Endothelial cell of umbilical vein (primary cell): Measurements from ENCODE around the gene SHISA7. TPM values are rescaled to one million over a fixed set of nuclear protein-coding genes. Genes with fewer than 3 reads are reported as not detected.

ENCODE experiments used
- BruUV-seq: library from RNA; stranded (reverse); fragments of 400-500 nt; replicated peaks from 2 replicates; lab custom pipeline; 2021; lab: Mats Ljungman, UMichigan
- CTCF ChIA-PET: fragments of 300-600, 350-600 bp; sonication (Branson Sonifier 250); formaldehyde crosslinking; loops from one replicate; lab custom pipeline; 2021; ENCODE audit warnings: antibody characterized with exemption, inconsistent platforms; lab: Charles Lee
- POLR2A ChIA-PET: fragments of 300-600, 350-600 bp; sonication (Branson Sonifier 250); formaldehyde crosslinking; loops from one replicate; lab custom pipeline; 2021; ENCODE audit warnings: antibody characterized with exemption, inconsistent platforms; lab: Charles Lee
- DNase-seq: peaks from one replicate; pipeline ENCODE4 v3.0.0-alpha.2; 2011; ENCODE audit warnings: low read depth, low spot score
- FAIRE-seq: peaks from 2 replicates; lab custom pipeline; 2011; peaks lifted over from hg19 to GRCh38; lab: Jason Lieb, UNC
- H2AFZ ChIP-seq: 2 replicates; pipeline ENCODE4 v1.6.0; 2012; ENCODE audit warnings: low read depth, low read length, control low read depth, inconsistent platforms
- H3K27ac ChIP-seq: 2 replicates; pipeline ENCODE4 v1.5.1; 2011; ENCODE audit warnings: low read depth, mild to moderate bottlenecking, control low read depth, low read length, moderate library complexity; ENCODE audit not compliant: insufficient read depth
- H3K27me3 ChIP-seq, 2 experiments: 2 replicates each; pipeline versions ENCODE4 v1.6.0 to v1.6.1; 2011; ENCODE audit warnings: low read length in 2 of 2, mixed read lengths in 1 of 2; ENCODE audit not compliant: control insufficient read depth in 2 of 2, insufficient read depth in 2 of 2
- H3K36me3 ChIP-seq, 2 experiments: 2 replicates in 1 of 2; 3 replicates in 1 of 2; pipeline ENCODE4 v1.5.1; 2011; ENCODE audit warnings: low read length in 2 of 2, mild to moderate bottlenecking in 1 of 2, moderate library complexity in 1 of 2; ENCODE audit not compliant: control insufficient read depth in 2 of 2, insufficient read depth in 2 of 2; ENCODE audit errors: extremely low read depth in 1 of 2
- H3K4me1 ChIP-seq: 3 replicates; pipeline ENCODE4 v1.5.1; 2011; ENCODE audit warnings: mild to moderate bottlenecking, low read length; ENCODE audit not compliant: control insufficient read depth, insufficient read depth; ENCODE audit errors: extremely low read depth
- H3K4me2 ChIP-seq: 2 replicates; pipeline ENCODE4 v1.6.1; 2011; ENCODE audit warnings: low read length, control low read depth, mixed read lengths; ENCODE audit not compliant: insufficient read depth
- H3K4me3 ChIP-seq, 3 experiments: fragments of 200-600 bp in 1 of 3; sonication (generic), shearing (Covaris generic) in 1 of 3; replicated peaks in 1 of 3; 2 replicates each; pipeline ENCODE4 v1.5.1; 2011 to 2016; ENCODE audit warnings: control low read depth in 3 of 3, low read length in 3 of 3, mild to moderate bottlenecking in 2 of 3, inconsistent platforms in 1 of 3, low read depth in 1 of 3, moderate library complexity in 1 of 3; ENCODE audit not compliant: insufficient read depth in 1 of 3
- H3K79me2 ChIP-seq: 2 replicates; pipeline ENCODE4 v1.6.0; 2012; ENCODE audit warnings: low read length, inconsistent platforms; ENCODE audit not compliant: control insufficient read depth, insufficient read depth
- H3K9ac ChIP-seq: replicated peaks from 2 replicates; pipeline ENCODE3; 2011; ENCODE audit warnings: low read length, control low read depth; ENCODE audit not compliant: insufficient read depth; ENCODE audit errors: extremely low read depth
- H3K9me1 ChIP-seq: replicated peaks from 3 replicates; pipeline ENCODE4 v1.6.0; 2011; ENCODE audit warnings: mild to moderate bottlenecking, low read length; ENCODE audit not compliant: control insufficient read depth, insufficient read depth; ENCODE audit errors: extremely low read depth
- H3K9me3 ChIP-seq: replicated peaks from 2 replicates; pipeline ENCODE4 v1.5.1; 2012; ENCODE audit warnings: low read length, inconsistent platforms; ENCODE audit not compliant: control insufficient read depth, insufficient read depth
- H4K20me1 ChIP-seq: replicated peaks from 2 replicates; pipeline ENCODE3; 2011; ENCODE audit warnings: mild to moderate bottlenecking, low read length; ENCODE audit not compliant: control insufficient read depth, insufficient read depth; ENCODE audit errors: extremely low read depth
- CTCF ChIP-seq, 2 donors: IDR thresholded peaks; 1 replicate in 1 of 2; 2 replicates in 1 of 2; pipeline ENCODE4 v1.5.1; 2011; ENCODE audit warnings: low read length in 2 of 2, mild to moderate bottlenecking in 2 of 2, moderate library complexity in 2 of 2, control low read depth in 1 of 2, inconsistent platforms in 1 of 2, low read depth in 1 of 2; ENCODE audit not compliant: insufficient read depth in 1 of 2; ENCODE audit errors: extremely low read depth in 1 of 2
- EZH2 ChIP-seq: IDR thresholded peaks from 2 replicates; pipeline ENCODE4 v1.6.1; 2012; ENCODE audit warnings: borderline replicate concordance, low read depth, mild to moderate bottlenecking, moderate library complexity, low read length, inconsistent platforms; ENCODE audit not compliant: severe bottlenecking
- FOS ChIP-seq: IDR thresholded peaks from 2 replicates; pipeline ENCODE4 v1.6.1; 2011; ENCODE audit warnings: mild to moderate bottlenecking, low read length, moderate library complexity, borderline replicate concordance; ENCODE audit not compliant: insufficient read depth
- GATA2 ChIP-seq: IDR thresholded peaks from 2 replicates; pipeline ENCODE4 v1.7.0; 2011; ENCODE audit warnings: low read depth, mild to moderate bottlenecking, moderate library complexity, mixed read lengths, low read length; ENCODE audit not compliant: insufficient read length, insufficient read depth
- JUN ChIP-seq: IDR thresholded peaks from 2 replicates; pipeline ENCODE4 v1.6.1; 2011; ENCODE audit warnings: borderline replicate concordance, low read depth; ENCODE audit not compliant: insufficient read length, insufficient read depth
- MAX ChIP-seq: IDR thresholded peaks from 2 replicates; pipeline ENCODE4 v1.6.1; 2011; ENCODE audit not compliant: insufficient read depth, insufficient read length
- MYC ChIP-seq: IDR thresholded peaks from one replicate; pipeline ENCODE4 v1.6.1; 2011; ENCODE audit warnings: mild to moderate bottlenecking, low read depth, low read length
- POLR2A ChIP-seq: IDR thresholded peaks from 2 replicates; pipeline ENCODE4 v1.6.1; 2012; ENCODE audit warnings: low read depth, mild to moderate bottlenecking, control low read depth, low read length
- POLR2AphosphoS5 ChIP-seq: IDR thresholded peaks from 2 replicates; pipeline ENCODE4 v1.6.1; 2012; ENCODE audit warnings: low read depth, mild to moderate bottlenecking, control low read depth, low read length, moderate library complexity; ENCODE audit not compliant: insufficient read depth
- dilution Hi-C: fragments of 300-500 bp; cut with MboI; formaldehyde crosslinking; loops from one replicate; pipeline ENCODE4 v1.15.0; 2019; ENCODE audit warnings: low sequenced_read_pairs; ENCODE audit not compliant: extremely low pct_ligation_motif_present
- intact Hi-C: fragments of 100-400 bp; cut with micrococcal nuclease; formaldehyde crosslinking; loops from one replicate; pipeline ENCODE4 v1.10.0; 2022
- polyA plus RNA-seq, 4 experiments: library from polyadenylated mRNA; depleted of rRNA in 3 of 4; stranded (reverse) in 3 of 4; unstranded in 1 of 4; fragments of >200 nt; gene quantifications; 2 replicates each; pipeline versions ENCODE4 v1.2.1 to v1.2.3, GENCODE V29; 2011 to 2012; ENCODE audit warnings: missing spikeins in 1 of 4
- total RNA-seq: library from RNA; stranded (reverse); gene quantifications from 2 replicates; pipeline ENCODE4 v1.2.3, GENCODE V29; 2021

The SHISA7 gene
- total and polyA plus RNA-seq, 2 donors (not counting 3 experiments of a cell fraction or from before 2014, with no cell fraction given): not detected

GRCh38 chr19:55482156-55482961 lies 39.3 kb upstream of the SHISA7 start:
- DNase-seq (no peak), FAIRE-seq (no peak)
- Histone ChIP-seq H3K9me1 (no peaks in the 10 kb centered on the region), H4K20me1 (no peaks in the 10 kb centered on the region), H3K9me3 (no peaks in the 10 kb centered on the region), H3K27me3 (no peaks in the 10 kb centered on the region), H3K9ac (no peak overlapping the region), H2AFZ (no peak overlapping the region), H3K27ac (no peak overlapping the region), H3K4me1 (peaks cover 29% of the 10 kb centered on the region), H3K79me2 (peaks cover 19% of the 10 kb centered on the region), H3K4me3 (no peak overlapping the region), H3K4me2 (no peak overlapping the region), H3K36me3 (peaks cover 0 to 3% of the 10 kb centered on the region in 2 experiments)
- POLR2A ChIA-PET: no interaction called here
- dilution Hi-C loops: no loop called here
- intact Hi-C loops: no loop called here
- CTCF ChIA-PET: interaction anchor here (0.6 to 1.4 kb wide), 3 partner anchors 15 to 22 kb away, joined by 4 to 7 read pairs (median 5); no protein-coding TSS in a partner anchor
- no peak for TF ChIP-seq GATA2
- no peak for TF ChIP-seq MAX
- TF ChIP-seq POLR2AphosphoS5: no peak
- TF ChIP-seq FOS: no peak
- TF ChIP-seq MYC: no peak
- TF ChIP-seq EZH2: no peak
- no peak for TF ChIP-seq CTCF (IDR thresholded peaks at IDR 0.05; ENCODE audit: extremely low read depth in 1 of 2, insufficient read depth in 1 of 2, low read depth in 1 of 2, low read length in 2 of 2)
- no peak for TF ChIP-seq POLR2A
- no peak for TF ChIP-seq JUN
- BruUV-seq: no TSS peak
